Heart left ventricle (tissue), 13 donors: ENCODE measurements around the gene NOL7.

Experiments used
- POLR2A ChIP-seq, 2 donors: fragments of 450-650 bp; IDR thresholded peaks; one replicate each; pipeline ENCODE4 v1.6.1; 2017; ENCODE audit warnings: antibody characterized with exemption in 2 of 2, mild to moderate bottlenecking in 2 of 2, moderate library complexity in 2 of 2
- TF ChIP-seq, protein P1 (sequence below), 12 donors: fragments of 200-600 bp; sonication (generic) in 4 of 12; IDR thresholded peaks; one replicate each; pipeline versions ENCODE4 v1.5.0 to v1.8.0; 2018 to 2022; ENCODE audit warnings: antibody characterized with exemption in 12 of 12, mild to moderate bottlenecking in 5 of 12
- donor health status: ischemic (EF 13 %, LVEDD 7.1; RV severe dilation, severe dysfunction).
- donor health status: DM: no; HTN: yes; CAD: no.
- donor health status: DM: no; HTN: no; CAD: no.
- donor health status: ischemic (EF 25% LVEDD 6.9; RV normal size, moderate dysfunction).
- donor health status: ischemic (EF 25% LVEDD 5.7; RV mildly dilated, moderate dysfunction).
- donor health status: ischemic (EF 35%, LVEDD 5.7; RV mildly dilated, moderate dysfunction).
- donor health status: nonischemic (EF 11% LVEDD 7.7; RV severe dilation, severe dysfunction).
- donor health status: DM: yes; HTN: yes; CAD: no.
- donor health status: PGD.
- donor health status: ischemic (EF 29% LVEDD 5.4; RV normal size, mild dysfunction).
- donor health status: nonischemic (EF 23%, LVEDD 6.1; RV moderate dilation, normal function).

- TF ChIP-seq, protein P1, sequence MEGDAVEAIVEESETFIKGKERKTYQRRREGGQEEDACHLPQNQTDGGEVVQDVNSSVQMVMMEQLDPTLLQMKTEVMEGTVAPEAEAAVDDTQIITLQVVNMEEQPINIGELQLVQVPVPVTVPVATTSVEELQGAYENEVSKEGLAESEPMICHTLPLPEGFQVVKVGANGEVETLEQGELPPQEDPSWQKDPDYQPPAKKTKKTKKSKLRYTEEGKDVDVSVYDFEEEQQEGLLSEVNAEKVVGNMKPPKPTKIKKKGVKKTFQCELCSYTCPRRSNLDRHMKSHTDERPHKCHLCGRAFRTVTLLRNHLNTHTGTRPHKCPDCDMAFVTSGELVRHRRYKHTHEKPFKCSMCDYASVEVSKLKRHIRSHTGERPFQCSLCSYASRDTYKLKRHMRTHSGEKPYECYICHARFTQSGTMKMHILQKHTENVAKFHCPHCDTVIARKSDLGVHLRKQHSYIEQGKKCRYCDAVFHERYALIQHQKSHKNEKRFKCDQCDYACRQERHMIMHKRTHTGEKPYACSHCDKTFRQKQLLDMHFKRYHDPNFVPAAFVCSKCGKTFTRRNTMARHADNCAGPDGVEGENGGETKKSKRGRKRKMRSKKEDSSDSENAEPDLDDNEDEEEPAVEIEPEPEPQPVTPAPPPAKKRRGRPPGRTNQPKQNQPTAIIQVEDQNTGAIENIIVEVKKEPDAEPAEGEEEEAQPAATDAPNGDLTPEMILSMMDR (IDR thresholded peaks at IDR 0.05): peak; percentile 31 to 73 (median 50)
- TF ChIP-seq POLR2A (IDR thresholded peaks at IDR 0.05): no peak
These were observed 41.0 kb upstream of the NOL7 start for GRCh38 chr6:13574149-13574570.
